ENCODE results near the gene ITGAD. TPM values are rescaled to one million over a fixed set of nuclear protein-coding genes. Genes with fewer than 3 reads are reported as not detected.

ITGAD gene
- polyA plus RNA-seq, 1 of the 3 experiments (the other 2 are of a cell fraction) = not detected

GRCh38 chr16:31375231-31375630 is 17.9 kb upstream of the ITGAD start:
- Histone ChIP-seq H3K27ac (ENCODE audit: low read depth in 2 of 2, low read length in 1 of 2) (no peak overlapping the region), H2AFZ (ENCODE audit: low read depth) (no peak overlapping the region), H3K4me3 (ENCODE audit: low read depth in 2 of 2, low read length in 1 of 2) (no peak overlapping the region), H3K4me1 (ENCODE audit: control insufficient read depth in 1 of 2, insufficient read depth in 2 of 2, low read depth in 1 of 2, low read length in 1 of 2) (no peaks in the 10 kb centered on the region), H3K36me3 (replicated peaks in 1 of 2; ENCODE audit: control insufficient read depth in 1 of 2, insufficient read depth in 2 of 2, low read length in 1 of 2) (no peaks in the 10 kb centered on the region), H3K27me3 (ENCODE audit: insufficient read depth) (peaks cover 88% of the 10 kb centered on the region), H4K20me1 (ENCODE audit: insufficient read depth) (no peaks in the 10 kb centered on the region), H3K9ac (no peak overlapping the region), H3K9me2 (no peaks in the 10 kb centered on the region), H3K4me2 (no peak overlapping the region), H3K9me3 (no peaks in the 10 kb centered on the region), H3F3A (replicated peaks; ENCODE audit: insufficient read depth) (no peaks in the 10 kb centered on the region), H3K79me2 (ENCODE audit: insufficient read depth) (no peaks in the 10 kb centered on the region)
- no peak for TF ChIP-seq TEAD4 (IDR thresholded peaks at IDR 0.05; ENCODE audit: borderline replicate concordance, insufficient read depth)
- POLR2A ChIA-PET = no interaction called here
- DNase-seq = no peak
- 9% methylated on average over 5 of the region's 5 CpGs for WGBS (ENCODE audit: low lambda C conversion rate)
- CTCF ChIA-PET = interaction anchor here (3.1 kb wide), 1 partner anchor 8 kb away, joined by 9 read pairs; no protein-coding TSS in a partner anchor

GRCh38 chr16:31376705-31377104 is 16.4 kb upstream of the ITGAD start:
- H3K36me3 ChIP-seq (replicated peaks in 1 of 2; ENCODE audit: control insufficient read depth in 1 of 2, insufficient read depth in 2 of 2, low read length in 1 of 2) = no peaks in the 10 kb centered on the region
- no peak overlapping the region for H3K27ac ChIP-seq (ENCODE audit: low read depth in 2 of 2, low read length in 1 of 2)
- POLR2A ChIA-PET = no interaction called here
- H3K4me1 ChIP-seq (ENCODE audit: control insufficient read depth in 1 of 2, insufficient read depth in 2 of 2, low read depth in 1 of 2, low read length in 1 of 2) = no peaks in the 10 kb centered on the region
- H3K79me2 ChIP-seq (ENCODE audit: insufficient read depth) = no peaks in the 10 kb centered on the region
- CTCF ChIA-PET = interaction anchor here (0.9 kb wide), 1 partner anchor 127 kb away, joined by 3 read pairs; no protein-coding TSS in a partner anchor
- no peak overlapping the region for H3K4me2 ChIP-seq
- no peak for DNase-seq
- no peak for TF ChIP-seq NRF1 (IDR thresholded peaks at IDR 0.05; ENCODE audit: low read depth, low read length)
- TF ChIP-seq TAF1 (IDR thresholded peaks at IDR 0.05; ENCODE audit: borderline replicate concordance, low read depth, low read length) = no peak
- no peak for TF ChIP-seq RFX5 (IDR thresholded peaks at IDR 0.05; ENCODE audit: low read length)
- TF ChIP-seq NFIC (IDR thresholded peaks at IDR 0.05; ENCODE audit: borderline replicate concordance) = no peak
- TF ChIP-seq EZH2phosphoT487 (IDR thresholded peaks at IDR 0.05; ENCODE audit: borderline replicate concordance, low read depth) = no peak
- TF ChIP-seq RXRA (IDR thresholded peaks at IDR 0.05; ENCODE audit: borderline replicate concordance, low read depth) = no peak
- TF ChIP-seq SMC3 (IDR thresholded peaks at IDR 0.05; ENCODE audit: low read depth, low read length) = no peak
- TF ChIP-seq POLR2AphosphoS5 (IDR thresholded peaks at IDR 0.05; ENCODE audit: low read depth, low read length) = no peak
- TF ChIP-seq MXI1 (IDR thresholded peaks at IDR 0.05; ENCODE audit: low read depth, low read length) = no peak
- TF ChIP-seq CTCF (IDR thresholded peaks at IDR 0.05) = no peak
- TF ChIP-seq, protein P1, sequence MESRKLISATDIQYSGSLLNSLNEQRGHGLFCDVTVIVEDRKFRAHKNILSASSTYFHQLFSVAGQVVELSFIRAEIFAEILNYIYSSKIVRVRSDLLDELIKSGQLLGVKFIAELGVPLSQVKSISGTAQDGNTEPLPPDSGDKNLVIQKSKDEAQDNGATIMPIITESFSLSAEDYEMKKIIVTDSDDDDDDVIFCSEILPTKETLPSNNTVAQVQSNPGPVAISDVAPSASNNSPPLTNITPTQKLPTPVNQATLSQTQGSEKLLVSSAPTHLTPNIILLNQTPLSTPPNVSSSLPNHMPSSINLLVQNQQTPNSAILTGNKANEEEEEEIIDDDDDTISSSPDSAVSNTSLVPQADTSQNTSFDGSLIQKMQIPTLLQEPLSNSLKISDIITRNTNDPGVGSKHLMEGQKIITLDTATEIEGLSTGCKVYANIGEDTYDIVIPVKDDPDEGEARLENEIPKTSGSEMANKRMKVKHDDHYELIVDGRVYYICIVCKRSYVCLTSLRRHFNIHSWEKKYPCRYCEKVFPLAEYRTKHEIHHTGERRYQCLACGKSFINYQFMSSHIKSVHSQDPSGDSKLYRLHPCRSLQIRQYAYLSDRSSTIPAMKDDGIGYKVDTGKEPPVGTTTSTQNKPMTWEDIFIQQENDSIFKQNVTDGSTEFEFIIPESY (IDR thresholded peaks at IDR 0.05; ENCODE audit: borderline replicate concordance, low read depth) = no peak
- no peak for TF ChIP-seq GABPA (IDR thresholded peaks at IDR 0.05; ENCODE audit: low read depth)
- TF ChIP-seq USF1 (IDR thresholded peaks at IDR 0.05; ENCODE audit: borderline replicate concordance, low read depth) = no peak
- no peak for TF ChIP-seq YY1 (IDR thresholded peaks at IDR 0.05; ENCODE audit: low read depth)
- no peak for TF ChIP-seq GATA2 (CRISPR knock-in tag; IDR thresholded peaks at IDR 0.05)
- TF ChIP-seq, protein P2, sequence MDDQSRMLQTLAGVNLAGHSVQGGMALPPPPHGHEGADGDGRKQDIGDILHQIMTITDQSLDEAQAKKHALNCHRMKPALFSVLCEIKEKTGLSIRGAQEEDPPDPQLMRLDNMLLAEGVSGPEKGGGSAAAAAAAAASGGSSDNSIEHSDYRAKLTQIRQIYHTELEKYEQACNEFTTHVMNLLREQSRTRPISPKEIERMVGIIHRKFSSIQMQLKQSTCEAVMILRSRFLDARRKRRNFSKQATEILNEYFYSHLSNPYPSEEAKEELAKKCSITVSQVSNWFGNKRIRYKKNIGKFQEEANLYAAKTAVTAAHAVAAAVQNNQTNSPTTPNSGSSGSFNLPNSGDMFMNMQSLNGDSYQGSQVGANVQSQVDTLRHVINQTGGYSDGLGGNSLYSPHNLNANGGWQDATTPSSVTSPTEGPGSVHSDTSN (IDR thresholded peaks at IDR 0.05) = no peak
- no peak for TF ChIP-seq SIN3A (IDR thresholded peaks at IDR 0.05; ENCODE audit: borderline replicate concordance, low read depth, low read length)
- TF ChIP-seq RCOR1 (IDR thresholded peaks at IDR 0.05; ENCODE audit: low read length) = no peak
- no peak overlapping the region for H3K9ac ChIP-seq
- no peaks in the 10 kb centered on the region for H3F3A ChIP-seq (replicated peaks; ENCODE audit: insufficient read depth)
- H2AFZ ChIP-seq (ENCODE audit: low read depth) = no peak overlapping the region
- no peaks in the 10 kb centered on the region for H3K9me3 ChIP-seq
- no peak overlapping the region for H3K4me3 ChIP-seq (ENCODE audit: low read depth in 2 of 2, low read length in 1 of 2)
- H3K27me3 ChIP-seq (ENCODE audit: insufficient read depth) = peaks cover 87% of the 10 kb centered on the region
- H3K9me2 ChIP-seq = no peaks in the 10 kb centered on the region
- H4K20me1 ChIP-seq (ENCODE audit: insufficient read depth) = no peaks in the 10 kb centered on the region
- WGBS (ENCODE audit: low lambda C conversion rate) = 14% methylated on average over 8 of the region's 8 CpGs

All from SK-N-SH (cell line).